ENCODE data around the gene OR11H6.
"Not testable (repeated sequence)": the region's sequence is repeated elsewhere in the genome, so short reads cannot be mapped to it uniquely, and the experiment has no call there.

Gene OR11H6, protein sequence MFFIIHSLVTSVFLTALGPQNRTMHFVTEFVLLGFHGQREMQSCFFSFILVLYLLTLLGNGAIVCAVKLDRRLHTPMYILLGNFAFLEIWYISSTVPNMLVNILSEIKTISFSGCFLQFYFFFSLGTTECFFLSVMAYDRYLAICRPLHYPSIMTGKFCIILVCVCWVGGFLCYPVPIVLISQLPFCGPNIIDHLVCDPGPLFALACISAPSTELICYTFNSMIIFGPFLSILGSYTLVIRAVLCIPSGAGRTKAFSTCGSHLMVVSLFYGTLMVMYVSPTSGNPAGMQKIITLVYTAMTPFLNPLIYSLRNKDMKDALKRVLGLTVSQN

DNA sequence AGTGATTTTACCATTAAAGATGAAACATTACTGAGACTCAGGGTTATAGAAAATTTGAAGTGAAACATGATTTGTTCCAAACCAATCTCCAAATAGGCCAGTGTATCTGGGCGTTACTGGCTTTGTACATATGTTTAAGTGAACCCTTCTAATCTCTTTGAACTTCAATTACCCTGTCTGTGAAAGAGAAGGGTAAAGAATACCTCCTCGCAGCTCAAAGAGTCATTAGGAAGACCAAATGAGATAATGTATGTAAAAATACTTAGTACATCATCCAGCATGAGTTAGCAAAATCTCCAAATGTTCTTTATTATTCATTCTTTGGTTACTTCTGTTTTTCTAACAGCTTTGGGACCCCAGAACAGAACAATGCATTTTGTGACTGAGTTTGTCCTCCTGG, at the start of gene OR11H6:
TSS of gene OR11H6 (plus strand) at position 301 of the 400 bp plus-strand sequence. CDS start at position 301, 0 bp downstream.
- TF ChIP-seq, protein P1, sequence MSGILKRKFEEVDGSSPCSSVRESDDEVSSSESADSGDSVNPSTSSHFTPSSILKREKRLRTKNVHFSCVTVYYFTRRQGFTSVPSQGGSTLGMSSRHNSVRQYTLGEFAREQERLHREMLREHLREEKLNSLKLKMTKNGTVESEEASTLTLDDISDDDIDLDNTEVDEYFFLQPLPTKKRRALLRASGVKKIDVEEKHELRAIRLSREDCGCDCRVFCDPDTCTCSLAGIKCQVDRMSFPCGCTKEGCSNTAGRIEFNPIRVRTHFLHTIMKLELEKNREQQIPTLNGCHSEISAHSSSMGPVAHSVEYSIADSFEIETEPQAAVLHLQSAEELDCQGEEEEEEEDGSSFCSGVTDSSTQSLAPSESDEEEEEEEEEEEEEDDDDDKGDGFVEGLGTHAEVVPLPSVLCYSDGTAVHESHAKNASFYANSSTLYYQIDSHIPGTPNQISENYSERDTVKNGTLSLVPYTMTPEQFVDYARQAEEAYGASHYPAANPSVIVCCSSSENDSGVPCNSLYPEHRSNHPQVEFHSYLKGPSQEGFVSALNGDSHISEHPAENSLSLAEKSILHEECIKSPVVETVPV (CRISPR knock-in tag; IDR thresholded peaks at IDR 0.05), result no peak
- TF ChIP-seq ZC3H10 (CRISPR knock-in tag; IDR thresholded peaks at IDR 0.05) (no peak), ZNF8 (CRISPR knock-in tag; IDR thresholded peaks at IDR 0.05) (no peak)
- TF ChIP-seq, protein P2, sequence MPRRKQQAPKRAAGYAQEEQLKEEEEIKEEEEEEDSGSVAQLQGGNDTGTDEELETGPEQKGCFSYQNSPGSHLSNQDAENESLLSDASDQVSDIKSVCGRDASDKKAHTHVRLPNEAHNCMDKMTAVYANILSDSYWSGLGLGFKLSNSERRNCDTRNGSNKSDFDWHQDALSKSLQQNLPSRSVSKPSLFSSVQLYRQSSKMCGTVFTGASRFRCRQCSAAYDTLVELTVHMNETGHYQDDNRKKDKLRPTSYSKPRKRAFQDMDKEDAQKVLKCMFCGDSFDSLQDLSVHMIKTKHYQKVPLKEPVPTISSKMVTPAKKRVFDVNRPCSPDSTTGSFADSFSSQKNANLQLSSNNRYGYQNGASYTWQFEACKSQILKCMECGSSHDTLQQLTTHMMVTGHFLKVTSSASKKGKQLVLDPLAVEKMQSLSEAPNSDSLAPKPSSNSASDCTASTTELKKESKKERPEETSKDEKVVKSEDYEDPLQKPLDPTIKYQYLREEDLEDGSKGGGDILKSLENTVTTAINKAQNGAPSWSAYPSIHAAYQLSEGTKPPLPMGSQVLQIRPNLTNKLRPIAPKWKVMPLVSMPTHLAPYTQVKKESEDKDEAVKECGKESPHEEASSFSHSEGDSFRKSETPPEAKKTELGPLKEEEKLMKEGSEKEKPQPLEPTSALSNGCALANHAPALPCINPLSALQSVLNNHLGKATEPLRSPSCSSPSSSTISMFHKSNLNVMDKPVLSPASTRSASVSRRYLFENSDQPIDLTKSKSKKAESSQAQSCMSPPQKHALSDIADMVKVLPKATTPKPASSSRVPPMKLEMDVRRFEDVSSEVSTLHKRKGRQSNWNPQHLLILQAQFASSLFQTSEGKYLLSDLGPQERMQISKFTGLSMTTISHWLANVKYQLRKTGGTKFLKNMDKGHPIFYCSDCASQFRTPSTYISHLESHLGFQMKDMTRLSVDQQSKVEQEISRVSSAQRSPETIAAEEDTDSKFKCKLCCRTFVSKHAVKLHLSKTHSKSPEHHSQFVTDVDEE (CRISPR knock-in tag; IDR thresholded peaks at IDR 0.05), result no peak
- ATAC-seq, result no peak

DNA sequence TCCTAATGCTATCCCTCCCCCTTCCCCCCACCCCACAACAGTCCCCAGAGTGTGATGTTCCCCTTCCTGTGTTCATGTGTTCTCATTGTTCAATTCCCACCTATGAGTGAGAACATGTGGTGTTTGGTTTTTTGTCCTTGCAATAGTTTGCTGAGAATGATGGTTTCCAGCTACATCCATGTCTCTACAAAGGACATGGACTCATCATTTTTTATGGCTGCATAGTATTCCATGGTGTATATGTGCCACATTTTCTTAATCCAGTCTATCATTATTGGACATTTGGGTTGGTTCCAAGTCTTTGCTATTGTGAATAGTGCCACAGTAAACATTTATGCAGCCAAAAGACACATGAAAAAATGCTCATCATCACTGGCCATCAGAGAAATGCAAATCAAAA, 49.3 kb upstream of the OR11H6 start:
- not testable (repeated sequence) for ATAC-seq

DNA sequence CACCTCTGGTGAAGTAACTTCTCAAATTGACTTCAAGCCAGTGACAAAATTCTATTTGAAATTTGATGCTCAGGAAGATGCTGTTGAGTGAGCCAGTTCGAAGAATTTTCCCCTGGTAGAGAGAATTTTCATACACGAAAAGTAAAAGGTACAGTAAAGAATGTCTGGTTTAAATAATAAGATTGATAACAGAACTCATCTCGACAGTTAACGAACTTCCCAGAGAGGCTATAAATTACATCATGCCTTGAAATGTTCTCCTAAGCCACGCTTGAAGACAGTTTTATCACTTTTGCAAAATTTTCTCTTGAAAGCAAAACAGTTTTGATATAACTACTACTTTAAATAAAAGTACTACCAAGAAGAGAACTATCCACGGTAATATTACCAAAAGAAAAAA, 47.2 kb upstream of the OR11H6 start:
- ATAC-seq, result peak; percentile 47; the same call in 2 of the 3 replicates
- TF ChIP-seq, protein P3, sequence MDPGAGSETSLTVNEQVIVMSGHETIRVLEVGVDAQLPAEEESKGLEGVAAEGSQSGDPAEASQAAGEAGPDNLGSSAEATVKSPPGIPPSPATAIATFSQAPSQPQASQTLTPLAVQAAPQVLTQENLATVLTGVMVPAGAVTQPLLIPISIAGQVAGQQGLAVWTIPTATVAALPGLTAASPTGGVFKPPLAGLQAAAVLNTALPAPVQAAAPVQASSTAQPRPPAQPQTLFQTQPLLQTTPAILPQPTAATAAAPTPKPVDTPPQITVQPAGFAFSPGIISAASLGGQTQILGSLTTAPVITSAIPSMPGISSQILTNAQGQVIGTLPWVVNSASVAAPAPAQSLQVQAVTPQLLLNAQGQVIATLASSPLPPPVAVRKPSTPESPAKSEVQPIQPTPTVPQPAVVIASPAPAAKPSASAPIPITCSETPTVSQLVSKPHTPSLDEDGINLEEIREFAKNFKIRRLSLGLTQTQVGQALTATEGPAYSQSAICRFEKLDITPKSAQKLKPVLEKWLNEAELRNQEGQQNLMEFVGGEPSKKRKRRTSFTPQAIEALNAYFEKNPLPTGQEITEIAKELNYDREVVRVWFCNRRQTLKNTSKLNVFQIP (CRISPR knock-in tag; IDR thresholded peaks at IDR 0.05; ENCODE audit: borderline replicate concordance, low read depth), result no peak
- TF ChIP-seq ESRRG (CRISPR knock-in tag; IDR thresholded peaks at IDR 0.05) (no peak), CSDC2 (CRISPR knock-in tag; IDR thresholded peaks at IDR 0.05) (no peak), PPARA (CRISPR knock-in tag; IDR thresholded peaks at IDR 0.05; ENCODE audit: borderline replicate concordance) (no peak), GLIS3 (CRISPR knock-in tag; IDR thresholded peaks at IDR 0.05) (no peak), BACH2 (CRISPR knock-in tag; IDR thresholded peaks at IDR 0.05; ENCODE audit: borderline replicate concordance) (no peak)
- TF ChIP-seq, protein P2 (CRISPR knock-in tag; IDR thresholded peaks at IDR 0.05), result no peak

DNA sequence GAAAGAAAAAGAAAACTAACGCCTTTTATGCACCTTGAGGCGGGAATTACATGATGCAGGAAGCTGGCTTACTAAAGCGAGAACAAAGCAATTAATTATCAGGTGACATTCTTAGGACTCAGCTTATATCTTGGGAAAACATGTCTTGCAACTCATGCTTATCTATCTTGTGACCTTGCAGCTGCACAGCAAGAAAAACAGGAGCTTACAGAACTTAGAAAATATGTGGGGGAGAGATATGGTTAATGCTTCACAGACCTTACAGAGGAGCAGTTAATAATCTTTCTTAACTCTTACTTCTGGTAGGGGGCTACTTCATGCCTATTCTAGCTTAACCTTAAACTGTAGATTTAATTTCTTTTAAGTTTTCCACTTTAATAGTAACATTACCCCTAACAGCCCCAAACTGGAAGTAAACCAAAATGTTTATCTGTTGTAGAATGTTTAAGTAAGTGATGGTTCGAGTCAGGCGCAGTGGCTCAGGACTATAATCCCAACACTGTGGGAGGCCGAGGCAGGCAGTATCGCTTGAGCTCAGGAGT, 46.0 kb upstream of the OR11H6 start:
- TF ChIP-seq ARNTL (CRISPR knock-in tag; IDR thresholded peaks at IDR 0.05; ENCODE audit: borderline replicate concordance, low read depth) (no peak), ZNF565 (CRISPR knock-in tag; conservative IDR thresholded peaks at IDR 0.05; ENCODE audit: low read depth) (no peak), ESRRG (CRISPR knock-in tag; IDR thresholded peaks at IDR 0.05) (no peak), ZC3H10 (CRISPR knock-in tag; IDR thresholded peaks at IDR 0.05) (no peak), CSDC2 (CRISPR knock-in tag; IDR thresholded peaks at IDR 0.05) (no peak), TOX (CRISPR knock-in tag; IDR thresholded peaks at IDR 0.05; ENCODE audit: borderline replicate concordance) (no peak)
- no peak for ATAC-seq

DNA sequence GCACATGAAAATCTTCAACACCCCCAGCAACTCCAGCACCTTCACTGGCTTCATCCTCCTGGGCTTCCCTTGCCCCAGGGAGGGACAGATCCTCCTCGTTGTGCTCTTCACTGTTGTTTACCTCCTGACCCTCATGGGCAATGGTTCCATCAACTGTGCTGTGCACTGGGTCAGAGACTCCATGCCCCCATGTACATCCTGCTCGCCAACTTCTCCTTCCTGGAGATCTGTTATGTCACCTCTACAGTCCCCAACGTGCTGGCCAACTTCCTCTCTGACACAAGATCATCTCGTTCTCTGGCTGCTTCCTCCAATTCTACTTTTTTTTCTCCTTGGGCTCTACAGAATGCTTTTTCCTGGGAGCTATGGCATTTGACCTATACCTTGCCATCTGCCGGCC, 44.3 kb upstream of the OR11H6 start:
- no peak for ATAC-seq
- TF ChIP-seq ZNF70 (CRISPR knock-in tag; IDR thresholded peaks at IDR 0.05), result no peak
- TF ChIP-seq ZNF8 (CRISPR knock-in tag; IDR thresholded peaks at IDR 0.05), result no peak
- TF ChIP-seq, protein P4, sequence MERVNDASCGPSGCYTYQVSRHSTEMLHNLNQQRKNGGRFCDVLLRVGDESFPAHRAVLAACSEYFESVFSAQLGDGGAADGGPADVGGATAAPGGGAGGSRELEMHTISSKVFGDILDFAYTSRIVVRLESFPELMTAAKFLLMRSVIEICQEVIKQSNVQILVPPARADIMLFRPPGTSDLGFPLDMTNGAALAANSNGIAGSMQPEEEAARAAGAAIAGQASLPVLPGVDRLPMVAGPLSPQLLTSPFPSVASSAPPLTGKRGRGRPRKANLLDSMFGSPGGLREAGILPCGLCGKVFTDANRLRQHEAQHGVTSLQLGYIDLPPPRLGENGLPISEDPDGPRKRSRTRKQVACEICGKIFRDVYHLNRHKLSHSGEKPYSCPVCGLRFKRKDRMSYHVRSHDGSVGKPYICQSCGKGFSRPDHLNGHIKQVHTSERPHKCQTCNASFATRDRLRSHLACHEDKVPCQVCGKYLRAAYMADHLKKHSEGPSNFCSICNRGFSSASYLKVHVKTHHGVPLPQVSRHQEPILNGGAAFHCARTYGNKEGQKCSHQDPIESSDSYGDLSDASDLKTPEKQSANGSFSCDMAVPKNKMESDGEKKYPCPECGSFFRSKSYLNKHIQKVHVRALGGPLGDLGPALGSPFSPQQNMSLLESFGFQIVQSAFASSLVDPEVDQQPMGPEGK (CRISPR knock-in tag; IDR thresholded peaks at IDR 0.05; ENCODE audit: borderline replicate concordance), result no peak
- TF ChIP-seq, protein P1 (CRISPR knock-in tag; IDR thresholded peaks at IDR 0.05), result no peak
- no peak for TF ChIP-seq ZNF565 (CRISPR knock-in tag; conservative IDR thresholded peaks at IDR 0.05; ENCODE audit: low read depth)
- no peak for TF ChIP-seq RARB (CRISPR knock-in tag; IDR thresholded peaks at IDR 0.05)
- no peak for TF ChIP-seq CSDC2 (CRISPR knock-in tag; IDR thresholded peaks at IDR 0.05)
- TF ChIP-seq TCF4 (CRISPR knock-in tag; IDR thresholded peaks at IDR 0.05; ENCODE audit: borderline replicate concordance), result no peak
- TF ChIP-seq, protein P5, sequence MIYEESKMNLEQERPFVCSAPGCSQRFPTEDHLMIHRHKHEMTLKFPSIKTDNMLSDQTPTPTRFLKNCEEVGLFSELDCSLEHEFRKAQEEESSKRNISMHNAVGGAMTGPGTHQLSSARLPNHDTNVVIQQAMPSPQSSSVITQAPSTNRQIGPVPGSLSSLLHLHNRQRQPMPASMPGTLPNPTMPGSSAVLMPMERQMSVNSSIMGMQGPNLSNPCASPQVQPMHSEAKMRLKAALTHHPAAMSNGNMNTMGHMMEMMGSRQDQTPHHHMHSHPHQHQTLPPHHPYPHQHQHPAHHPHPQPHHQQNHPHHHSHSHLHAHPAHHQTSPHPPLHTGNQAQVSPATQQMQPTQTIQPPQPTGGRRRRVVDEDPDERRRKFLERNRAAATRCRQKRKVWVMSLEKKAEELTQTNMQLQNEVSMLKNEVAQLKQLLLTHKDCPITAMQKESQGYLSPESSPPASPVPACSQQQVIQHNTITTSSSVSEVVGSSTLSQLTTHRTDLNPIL (CRISPR knock-in tag; IDR thresholded peaks at IDR 0.05; ENCODE audit: low read depth), result no peak
